Measurements from ENCODE around the gene TBX21.

Gene TBX21

DNA sequence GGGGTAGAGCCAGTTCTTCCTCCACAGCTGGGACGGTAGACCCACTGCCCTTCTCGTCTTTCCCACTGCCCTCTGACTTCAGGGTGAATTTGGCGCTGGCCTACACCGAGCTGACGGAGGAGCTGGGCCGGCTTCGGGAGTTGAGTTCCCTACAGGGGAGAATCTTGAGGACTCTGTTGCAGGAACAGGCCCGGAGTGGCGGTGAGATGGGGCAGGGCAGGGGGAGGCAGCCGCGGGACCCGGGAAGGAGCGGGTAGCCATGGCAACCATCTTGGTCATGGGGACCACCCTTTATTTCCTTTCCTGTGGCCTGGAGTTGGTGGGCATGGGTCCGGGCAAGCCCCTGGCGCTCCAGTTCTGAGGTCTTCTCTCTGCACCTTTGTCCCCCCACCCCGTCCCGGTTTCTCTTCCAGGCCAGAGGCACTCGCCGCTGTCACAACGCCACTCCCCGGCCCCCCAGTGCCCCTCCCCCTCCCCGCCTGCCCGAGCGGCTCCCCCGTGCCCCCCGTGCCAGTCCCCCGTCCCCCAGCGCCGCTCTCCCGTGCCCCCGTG, 24.6 kb upstream of the TBX21 start:
- peak overlapping the region; percentile 7 for H3K4me3 ChIP-seq (ENCODE audit: control insufficient read depth, low read depth, low read length)
- no peak for TF ChIP-seq CTCF (conservative IDR thresholded peaks at IDR 0.05; ENCODE audit: control insufficient read depth, insufficient read depth, low read depth, low read length)
- DNase-seq (ENCODE audit: low read depth), result no peak

DNA sequence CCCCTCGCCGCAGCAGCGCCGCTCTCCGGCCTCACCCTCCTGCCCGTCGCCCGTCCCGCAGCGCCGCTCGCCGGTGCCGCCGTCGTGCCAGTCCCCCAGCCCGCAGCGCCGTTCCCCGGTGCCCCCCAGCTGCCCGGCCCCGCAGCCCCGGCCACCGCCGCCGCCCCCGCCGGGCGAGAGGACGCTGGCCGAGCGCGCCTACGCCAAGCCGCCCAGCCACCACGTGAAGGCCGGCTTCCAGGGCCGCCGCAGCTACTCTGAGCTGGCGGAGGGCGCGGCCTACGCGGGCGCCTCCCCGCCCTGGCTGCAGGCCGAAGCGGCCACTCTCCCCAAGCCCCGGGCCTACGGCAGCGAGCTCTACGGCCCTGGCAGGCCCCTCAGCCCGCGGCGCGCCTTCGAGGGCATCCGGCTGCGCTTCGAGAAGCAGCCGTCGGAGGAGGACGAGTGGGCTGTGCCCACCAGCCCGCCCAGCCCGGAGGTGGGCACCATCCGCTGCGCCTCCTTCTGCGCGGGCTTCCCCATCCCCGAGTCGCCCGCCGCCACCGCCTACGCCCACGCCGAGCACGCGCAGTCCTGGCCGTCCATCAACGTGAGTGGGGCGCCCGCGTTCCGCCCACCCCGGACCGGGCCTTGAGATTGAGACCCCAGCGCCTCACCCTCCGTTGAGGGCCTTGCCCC, 24.0 kb upstream of the TBX21 start:
- DNase-seq (ENCODE audit: low read depth), result peak; percentile 43
- TF ChIP-seq CTCF (conservative IDR thresholded peaks at IDR 0.05; ENCODE audit: control insufficient read depth, insufficient read depth, low read depth, low read length), result no peak
- no peak overlapping the region for H3K4me3 ChIP-seq (ENCODE audit: control insufficient read depth, low read depth, low read length)

DNA sequence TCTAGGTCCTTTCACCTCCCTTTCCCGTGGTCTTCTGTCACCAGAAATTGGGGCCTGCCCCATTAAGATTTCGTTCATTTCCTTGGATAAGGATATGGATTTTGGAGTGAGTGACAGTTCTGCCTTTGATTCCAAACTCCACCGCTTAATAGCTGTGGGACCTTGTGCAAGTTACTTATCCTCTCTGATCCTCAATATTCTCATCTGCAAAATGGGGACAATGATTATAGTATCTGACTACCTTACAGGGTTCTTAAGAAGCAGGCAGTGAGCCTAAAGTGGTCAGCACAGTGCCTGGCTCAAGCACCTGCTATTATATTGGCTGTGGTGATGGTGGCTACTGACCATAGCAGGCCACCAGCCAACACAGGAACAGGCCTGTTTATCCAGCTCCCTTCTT, 23.4 kb upstream of the TBX21 start:
- TF ChIP-seq CTCF (conservative IDR thresholded peaks at IDR 0.05; ENCODE audit: control insufficient read depth, insufficient read depth, low read depth, low read length), result no peak
- DNase-seq (ENCODE audit: low read depth), result no peak
- no peak overlapping the region for H3K4me3 ChIP-seq (ENCODE audit: control insufficient read depth, low read depth, low read length)

GRCh38 chr17:47711366-47712099, 21.5 kb upstream of the TBX21 start:
- no peak for DNase-seq (ENCODE audit: low read depth)
- TF ChIP-seq CTCF (conservative IDR thresholded peaks at IDR 0.05; ENCODE audit: control insufficient read depth, insufficient read depth, low read depth, low read length), result no peak

DNA sequence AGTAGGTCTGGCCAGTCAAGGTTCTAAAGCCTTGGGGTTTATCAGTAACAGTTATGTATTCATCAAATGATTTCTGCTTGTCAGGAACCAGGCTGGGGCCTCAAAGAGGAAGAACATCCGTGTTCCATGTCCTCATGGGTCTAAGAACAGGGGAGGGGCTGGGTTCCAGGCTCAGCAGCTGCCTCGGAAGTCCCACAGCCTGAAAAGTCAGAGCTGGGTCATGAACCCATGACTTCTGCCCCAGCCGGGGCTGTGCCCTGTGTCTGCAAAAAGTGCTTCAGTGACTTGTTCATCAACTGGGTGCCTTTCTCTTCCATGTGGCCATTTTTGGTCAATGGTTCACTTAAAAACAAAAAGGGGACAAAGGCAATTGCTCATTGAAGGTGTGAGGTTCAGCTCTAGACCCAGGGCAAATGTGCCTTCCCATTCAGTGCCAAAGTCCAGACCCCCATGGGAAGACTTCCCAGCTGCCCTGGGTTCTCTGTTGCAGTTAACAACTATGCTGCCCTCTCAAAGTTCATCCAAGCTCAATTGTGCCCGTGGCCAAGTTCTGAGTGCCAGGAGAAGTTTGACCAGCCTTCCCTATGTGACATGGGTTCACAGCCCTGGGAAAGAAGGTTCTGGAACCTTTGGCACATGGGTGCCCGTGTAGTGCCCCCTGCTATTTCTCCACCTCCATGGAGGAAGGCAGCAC, 20.6 kb upstream of the TBX21 start:
- no peak overlapping the region for H3K4me3 ChIP-seq (ENCODE audit: control insufficient read depth, low read depth, low read length)

More at GRCh38 chr17:47711366-47712099, 21.5 kb upstream of the TBX21 start:
- no peak overlapping the region for H3K4me3 ChIP-seq (ENCODE audit: control insufficient read depth, low read depth, low read length)

More for the DNA sequence above, 20.6 kb upstream of the TBX21 start:
- no peak for TF ChIP-seq CTCF (conservative IDR thresholded peaks at IDR 0.05; ENCODE audit: control insufficient read depth, insufficient read depth, low read depth, low read length)
- DNase-seq (ENCODE audit: low read depth), result no peak
